Measurements from ENCODE around the gene ACTL7A.

DNA sequence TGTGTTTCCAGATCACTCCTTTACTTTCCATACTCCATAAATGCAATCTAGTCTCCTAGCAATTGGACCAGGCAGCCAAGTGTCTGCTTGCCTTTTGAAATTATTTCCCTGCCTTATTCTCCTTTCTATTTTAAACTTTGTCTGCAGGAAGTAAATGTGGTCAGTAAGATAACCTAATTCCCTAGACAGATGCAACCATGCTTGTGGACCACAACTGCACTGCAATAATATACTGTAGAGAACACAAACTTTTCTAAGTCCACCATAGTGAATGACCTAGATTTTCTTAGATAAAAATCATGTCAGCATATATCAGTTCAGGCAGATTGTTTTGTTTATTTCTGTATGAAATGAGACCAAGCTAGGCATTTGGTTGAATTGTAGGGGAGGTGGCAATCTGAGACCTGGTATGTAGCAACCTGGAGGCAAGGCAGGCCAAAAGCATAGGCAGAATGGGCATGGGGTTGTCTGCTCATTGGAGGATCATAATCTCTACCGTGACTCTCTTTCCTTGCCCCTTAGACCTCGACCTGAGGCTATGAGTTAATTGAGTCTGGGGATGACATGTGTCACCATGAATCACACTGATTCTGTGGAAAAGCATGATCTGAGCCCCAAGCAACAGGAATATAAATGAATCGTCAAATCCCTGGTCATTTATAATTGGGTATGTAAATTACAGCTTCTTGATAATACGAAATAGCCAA, 27.0 kb upstream of the ACTL7A start:
- TF ChIP-seq, protein P1, sequence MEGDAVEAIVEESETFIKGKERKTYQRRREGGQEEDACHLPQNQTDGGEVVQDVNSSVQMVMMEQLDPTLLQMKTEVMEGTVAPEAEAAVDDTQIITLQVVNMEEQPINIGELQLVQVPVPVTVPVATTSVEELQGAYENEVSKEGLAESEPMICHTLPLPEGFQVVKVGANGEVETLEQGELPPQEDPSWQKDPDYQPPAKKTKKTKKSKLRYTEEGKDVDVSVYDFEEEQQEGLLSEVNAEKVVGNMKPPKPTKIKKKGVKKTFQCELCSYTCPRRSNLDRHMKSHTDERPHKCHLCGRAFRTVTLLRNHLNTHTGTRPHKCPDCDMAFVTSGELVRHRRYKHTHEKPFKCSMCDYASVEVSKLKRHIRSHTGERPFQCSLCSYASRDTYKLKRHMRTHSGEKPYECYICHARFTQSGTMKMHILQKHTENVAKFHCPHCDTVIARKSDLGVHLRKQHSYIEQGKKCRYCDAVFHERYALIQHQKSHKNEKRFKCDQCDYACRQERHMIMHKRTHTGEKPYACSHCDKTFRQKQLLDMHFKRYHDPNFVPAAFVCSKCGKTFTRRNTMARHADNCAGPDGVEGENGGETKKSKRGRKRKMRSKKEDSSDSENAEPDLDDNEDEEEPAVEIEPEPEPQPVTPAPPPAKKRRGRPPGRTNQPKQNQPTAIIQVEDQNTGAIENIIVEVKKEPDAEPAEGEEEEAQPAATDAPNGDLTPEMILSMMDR (IDR thresholded peaks at IDR 0.05): no peak
- TF ChIP-seq POLR2A (IDR thresholded peaks at IDR 0.05): no peak
